Subcutaneous abdominal adipose tissue (tissue), 5 donors: Measurements from ENCODE around the gene COL28A1.

ENCODE experiments used
- H3K27ac ChIP-seq: one replicate; pipeline ENCODE4 v1.7.0; 2013; ENCODE audit warnings: low read depth, mild to moderate bottlenecking, inconsistent platforms, low read length, moderate library complexity
- H3K27me3 ChIP-seq, 5 donors: one replicate each; pipeline ENCODE4 v1.7.0; 2013; ENCODE audit warnings: low read length in 5 of 5, inconsistent platforms in 1 of 5; ENCODE audit not compliant: control insufficient read depth in 5 of 5, insufficient read depth in 4 of 5
- H3K36me3 ChIP-seq, 5 donors: one replicate each; pipeline ENCODE4 v1.7.0; 2013; ENCODE audit warnings: low read length in 5 of 5; ENCODE audit not compliant: control insufficient read depth in 5 of 5, insufficient read depth in 5 of 5
- H3K4me1 ChIP-seq, 5 donors: one replicate each; pipeline ENCODE4 v1.7.0; 2013; ENCODE audit warnings: low read length in 5 of 5, mild to moderate bottlenecking in 3 of 5, moderate library complexity in 1 of 5; ENCODE audit not compliant: control insufficient read depth in 5 of 5, insufficient read depth in 5 of 5
- H3K4me3 ChIP-seq, 5 donors: one replicate each; pipeline ENCODE4 v1.7.0; 2013; ENCODE audit warnings: low read length in 5 of 5, low read depth in 1 of 5
- H3K9ac ChIP-seq, 5 donors: one replicate each; pipeline ENCODE4 v1.7.0; 2013; ENCODE audit warnings: low read length in 5 of 5, mild to moderate bottlenecking in 4 of 5, moderate library complexity in 3 of 5
- H3K9me3 ChIP-seq, 5 donors: one replicate each; pipeline ENCODE4 v1.7.0; 2013; ENCODE audit warnings: low read length in 5 of 5; ENCODE audit not compliant: control insufficient read depth in 5 of 5
- donor health status: healthy.
- donor health status: healthy.
- donor health status: healthy.
- donor health status: healthy.
- donor health status: healthy.

COL28A1 gene

DNA sequence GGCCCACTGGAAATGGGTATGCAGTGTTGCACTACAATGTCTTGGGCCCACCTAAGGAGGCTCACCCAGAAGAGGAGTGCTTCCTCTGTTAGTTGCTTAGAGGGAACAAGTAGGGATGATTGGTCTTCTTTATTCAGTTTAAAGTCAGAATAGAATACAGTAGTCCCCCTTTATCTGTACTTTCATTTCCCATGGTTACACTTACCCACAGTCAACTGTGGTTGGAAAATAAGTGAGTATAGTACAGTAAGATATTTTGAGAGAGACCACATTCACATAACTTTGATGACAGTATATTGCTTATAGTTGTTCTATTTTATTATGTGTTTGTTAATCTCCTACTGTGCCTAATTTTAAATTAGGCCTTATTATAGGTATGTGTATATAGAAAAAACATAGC is 151.4 kb downstream of the COL28A1 start:
- Histone ChIP-seq H3K9ac (no peak overlapping the region), H3K27ac (no peak overlapping the region), H3K4me3 (no peak overlapping the region), H3K27me3 (no peaks in the 10 kb centered on the region), H3K4me1 (no peaks in the 10 kb centered on the region), H3K36me3 (no peaks in the 10 kb centered on the region), H3K9me3 (peaks cover 0 to 5% (median 0%) of the 10 kb centered on the region in 5 donors)

GRCh38 chr7:7375538-7375937 is 160.1 kb downstream of the COL28A1 start:
- H3K27ac ChIP-seq = no peak overlapping the region
- H3K9ac ChIP-seq = no peak overlapping the region
- no peak overlapping the region for H3K4me3 ChIP-seq
- peaks cover 0 to 2% (median 0%) of the 10 kb centered on the region in 5 donors for H3K4me1 ChIP-seq
- no peaks in the 10 kb centered on the region for H3K36me3 ChIP-seq
- H3K9me3 ChIP-seq = no peaks in the 10 kb centered on the region
- H3K27me3 ChIP-seq = no peaks in the 10 kb centered on the region

DNA sequence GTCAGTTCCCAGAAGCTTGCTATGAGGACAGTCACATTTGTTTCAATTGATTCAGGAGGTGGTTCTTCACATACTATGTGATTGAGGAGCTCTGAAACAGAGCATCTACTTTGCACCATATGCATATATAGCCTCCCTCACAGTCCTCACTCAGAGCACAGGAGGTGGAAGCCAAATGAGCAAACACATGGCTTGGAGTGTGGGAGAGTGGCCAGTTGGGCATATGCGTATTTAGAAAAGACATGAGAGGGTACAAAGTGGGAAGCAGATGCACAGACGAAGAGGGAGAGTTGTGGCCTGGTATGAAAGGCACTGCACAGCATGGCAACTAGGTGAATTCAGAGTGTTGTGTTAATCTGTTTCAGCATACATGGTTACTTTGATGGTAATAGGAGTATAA is 165.6 kb downstream of the COL28A1 start:
- Histone ChIP-seq H3K9ac (no peak overlapping the region), H3K27ac (no peak overlapping the region), H3K27me3 (no peaks in the 10 kb centered on the region), H3K4me3 (no peak overlapping the region), H3K4me1 (peaks cover 0 to 2% (median 0%) of the 10 kb centered on the region in 5 donors), H3K36me3 (no peaks in the 10 kb centered on the region), H3K9me3 (no peaks in the 10 kb centered on the region)

DNA sequence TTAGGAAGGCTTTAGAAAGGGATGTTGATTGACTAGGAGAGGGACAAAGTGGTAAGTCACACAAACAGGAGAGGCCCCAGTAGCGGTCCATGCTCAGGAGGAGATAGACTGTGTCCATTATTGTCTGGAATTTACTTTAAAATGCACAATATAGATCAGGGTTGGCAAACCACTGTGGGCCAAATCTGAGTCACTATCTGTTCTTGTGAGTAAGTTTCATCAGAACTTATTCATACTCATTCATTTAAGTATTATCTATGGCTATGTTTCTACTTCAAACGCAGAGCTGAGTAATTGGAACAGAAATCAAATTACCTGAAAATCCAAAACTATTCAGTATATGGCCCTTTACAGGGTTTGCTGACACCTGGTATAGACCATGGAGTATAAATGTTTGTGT is 166.5 kb downstream of the COL28A1 start:
- Histone ChIP-seq H3K27ac (no peak overlapping the region), H3K9me3 (no peaks in the 10 kb centered on the region), H3K4me3 (no peak overlapping the region), H3K36me3 (no peaks in the 10 kb centered on the region), H3K9ac (no peak overlapping the region), H3K4me1 (no peaks in the 10 kb centered on the region), H3K27me3 (no peaks in the 10 kb centered on the region)

GRCh38 chr7:7354674-7355073 is 181.0 kb downstream of the COL28A1 start:
- H3K4me1 ChIP-seq = peaks cover 0 to 7% (median 0%) of the 10 kb centered on the region in 5 donors
- H3K27me3 ChIP-seq = no peaks in the 10 kb centered on the region

DNA sequence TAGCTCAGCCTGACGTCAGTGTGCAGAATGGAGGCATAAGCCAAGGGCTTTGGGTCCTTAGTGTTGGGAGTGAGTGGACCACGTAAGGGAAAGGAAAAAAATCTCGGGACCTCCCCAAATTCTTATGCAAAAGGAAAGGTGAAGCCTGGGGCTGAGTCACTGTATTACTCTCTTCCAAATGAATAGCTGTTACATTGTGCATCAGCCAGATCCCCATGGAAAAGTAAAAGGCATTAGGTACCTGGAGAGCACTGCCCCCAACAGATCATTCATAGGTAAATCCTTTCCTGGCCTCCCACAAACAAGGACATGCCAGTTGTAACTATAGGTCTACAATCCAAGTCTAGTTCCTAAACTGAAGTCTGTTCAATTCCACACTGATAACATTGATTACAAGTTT is 182.8 kb downstream of the COL28A1 start:
- Histone ChIP-seq H3K36me3 (no peaks in the 10 kb centered on the region), H3K27ac (no peak overlapping the region), H3K9ac (no peak overlapping the region), H3K27me3 (no peaks in the 10 kb centered on the region), H3K9me3 (no peaks in the 10 kb centered on the region), H3K4me3 (no peak overlapping the region), H3K4me1 (peaks cover 0 to 7% (median 0%) of the 10 kb centered on the region in 5 donors)

More at GRCh38 chr7:7354674-7355073, 181.0 kb downstream of the COL28A1 start:
- Histone ChIP-seq H3K36me3 (no peaks in the 10 kb centered on the region), H3K27ac (no peak overlapping the region), H3K9me3 (no peaks in the 10 kb centered on the region), H3K9ac (no peak overlapping the region), H3K4me3 (no peak overlapping the region)

DNA sequence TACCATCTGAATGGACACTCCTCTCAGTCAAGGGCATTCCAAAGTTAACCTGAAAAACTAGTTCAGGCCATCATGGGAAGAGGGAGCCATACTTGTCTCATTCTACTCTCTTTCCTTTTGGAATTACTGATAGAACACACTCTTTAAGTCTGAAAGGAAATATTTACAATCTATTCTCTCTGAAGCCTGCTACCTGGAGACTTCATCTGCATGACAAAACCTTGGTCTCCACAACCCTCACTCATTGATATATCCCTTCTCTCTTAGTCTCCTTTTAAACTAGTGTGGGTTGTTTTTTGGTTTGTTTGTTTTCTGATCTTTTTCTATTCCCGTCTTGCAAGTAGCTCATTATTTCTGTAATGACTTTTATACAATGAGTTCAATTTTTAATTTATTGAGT is 183.8 kb downstream of the COL28A1 start:
- Histone ChIP-seq H3K9ac (no peak overlapping the region), H3K36me3 (no peaks in the 10 kb centered on the region), H3K4me1 (peaks cover 0 to 7% (median 0%) of the 10 kb centered on the region in 5 donors), H3K4me3 (no peak overlapping the region), H3K27ac (no peak overlapping the region), H3K27me3 (no peaks in the 10 kb centered on the region), H3K9me3 (no peaks in the 10 kb centered on the region)

GRCh38 chr7:7351156-7351555 is 184.5 kb downstream of the COL28A1 start:
- H3K4me1 ChIP-seq = peaks cover 0 to 7% (median 0%) of the 10 kb centered on the region in 5 donors
- H3K27ac ChIP-seq = no peak overlapping the region
- H3K4me3 ChIP-seq = no peak overlapping the region
- H3K9ac ChIP-seq = no peak overlapping the region
- H3K9me3 ChIP-seq = no peaks in the 10 kb centered on the region
- H3K27me3 ChIP-seq = no peaks in the 10 kb centered on the region
- H3K36me3 ChIP-seq = no peaks in the 10 kb centered on the region

DNA sequence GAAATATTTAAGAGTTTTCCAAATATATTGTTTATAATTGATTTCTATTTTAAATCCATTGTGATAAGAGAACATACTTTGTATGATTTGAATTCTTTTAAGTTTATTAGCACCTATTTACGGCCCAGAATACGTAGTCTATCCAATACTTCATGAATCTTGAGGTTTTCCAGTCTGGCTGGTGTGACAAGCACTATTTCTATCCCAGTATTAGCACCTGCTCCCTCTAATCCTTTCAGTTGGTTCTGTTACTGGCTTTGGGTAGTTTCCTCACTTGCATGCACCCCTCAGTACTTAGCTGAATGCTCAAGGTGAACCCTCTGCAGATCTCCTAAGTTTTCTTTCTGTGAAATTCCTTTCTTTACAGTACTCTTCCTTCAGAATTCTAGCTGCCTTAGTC is 186.5 kb downstream of the COL28A1 start:
- peaks cover 0 to 7% (median 0%) of the 10 kb centered on the region in 5 donors for H3K4me1 ChIP-seq
- no peak overlapping the region for H3K9ac ChIP-seq
- H3K4me3 ChIP-seq = no peak overlapping the region

DNA sequence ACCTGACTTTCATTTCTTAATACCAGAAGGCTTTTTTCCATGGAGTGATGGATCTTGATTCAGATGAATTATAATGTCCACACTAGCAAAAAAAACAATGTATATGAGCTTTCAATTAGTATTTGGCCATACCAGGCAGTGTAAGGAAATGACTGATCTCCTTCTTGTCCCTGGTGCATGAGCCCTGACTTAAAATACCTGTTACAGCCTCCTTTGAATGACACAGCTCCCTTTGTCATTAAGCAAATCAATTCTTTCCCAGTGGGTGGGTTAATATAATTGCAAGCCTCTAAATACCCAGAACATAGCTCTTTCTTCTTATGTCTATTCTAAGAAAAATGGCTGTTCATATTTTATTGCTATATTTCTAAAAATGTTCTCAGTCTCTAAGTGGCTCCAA is 188.6 kb downstream of the COL28A1 start:
- Histone ChIP-seq H3K36me3 (no peaks in the 10 kb centered on the region), H3K9ac (no peak overlapping the region), H3K27me3 (no peaks in the 10 kb centered on the region), H3K4me3 (no peak overlapping the region), H3K4me1 (peaks cover 0 to 7% (median 0%) of the 10 kb centered on the region in 5 donors), H3K9me3 (no peaks in the 10 kb centered on the region), H3K27ac (no peak overlapping the region)

More for the DNA sequence above, 186.5 kb downstream of the COL28A1 start:
- Histone ChIP-seq H3K27ac (no peak overlapping the region), H3K9me3 (no peaks in the 10 kb centered on the region), H3K27me3 (no peaks in the 10 kb centered on the region), H3K36me3 (no peaks in the 10 kb centered on the region)

DNA sequence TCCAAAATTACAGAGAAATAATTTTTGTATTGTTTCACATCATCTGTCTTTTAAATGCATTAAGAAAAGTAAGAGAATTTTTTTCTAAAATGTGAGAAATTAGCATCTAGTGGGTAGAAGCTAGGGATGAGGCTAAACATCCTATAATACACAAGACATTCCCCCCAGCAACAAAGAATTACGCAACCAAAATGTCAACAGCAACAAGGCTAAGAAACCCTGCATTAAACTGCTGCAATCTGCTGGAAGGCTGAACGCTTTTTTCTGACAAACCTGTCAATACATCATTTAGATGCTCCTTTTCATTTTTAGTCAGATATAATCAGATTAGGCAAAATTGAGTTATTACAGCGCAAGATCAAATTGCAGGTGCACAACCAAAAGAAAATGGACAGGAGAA is 191.1 kb downstream of the COL28A1 start:
- Histone ChIP-seq H3K4me3 (no peak overlapping the region), H3K9me3 (no peaks in the 10 kb centered on the region), H3K4me1 (no peaks in the 10 kb centered on the region), H3K27ac (no peak overlapping the region), H3K9ac (no peak overlapping the region), H3K36me3 (no peaks in the 10 kb centered on the region), H3K27me3 (no peaks in the 10 kb centered on the region)
